LNCAP (cell line): ENCODE results near the gene PAPLN.
A peak's percentile ranks its signal among the peaks of the same experiment; 100 is the strongest.

Experiments used
- TF ChIP-seq, protein P1 (sequence below): fragments of 450-650 bp; IDR thresholded peaks from 2 replicates; pipeline ENCODE4 v1.5.1; 2017; ENCODE audit warnings: mild to moderate bottlenecking

PAPLN gene

DNA sequence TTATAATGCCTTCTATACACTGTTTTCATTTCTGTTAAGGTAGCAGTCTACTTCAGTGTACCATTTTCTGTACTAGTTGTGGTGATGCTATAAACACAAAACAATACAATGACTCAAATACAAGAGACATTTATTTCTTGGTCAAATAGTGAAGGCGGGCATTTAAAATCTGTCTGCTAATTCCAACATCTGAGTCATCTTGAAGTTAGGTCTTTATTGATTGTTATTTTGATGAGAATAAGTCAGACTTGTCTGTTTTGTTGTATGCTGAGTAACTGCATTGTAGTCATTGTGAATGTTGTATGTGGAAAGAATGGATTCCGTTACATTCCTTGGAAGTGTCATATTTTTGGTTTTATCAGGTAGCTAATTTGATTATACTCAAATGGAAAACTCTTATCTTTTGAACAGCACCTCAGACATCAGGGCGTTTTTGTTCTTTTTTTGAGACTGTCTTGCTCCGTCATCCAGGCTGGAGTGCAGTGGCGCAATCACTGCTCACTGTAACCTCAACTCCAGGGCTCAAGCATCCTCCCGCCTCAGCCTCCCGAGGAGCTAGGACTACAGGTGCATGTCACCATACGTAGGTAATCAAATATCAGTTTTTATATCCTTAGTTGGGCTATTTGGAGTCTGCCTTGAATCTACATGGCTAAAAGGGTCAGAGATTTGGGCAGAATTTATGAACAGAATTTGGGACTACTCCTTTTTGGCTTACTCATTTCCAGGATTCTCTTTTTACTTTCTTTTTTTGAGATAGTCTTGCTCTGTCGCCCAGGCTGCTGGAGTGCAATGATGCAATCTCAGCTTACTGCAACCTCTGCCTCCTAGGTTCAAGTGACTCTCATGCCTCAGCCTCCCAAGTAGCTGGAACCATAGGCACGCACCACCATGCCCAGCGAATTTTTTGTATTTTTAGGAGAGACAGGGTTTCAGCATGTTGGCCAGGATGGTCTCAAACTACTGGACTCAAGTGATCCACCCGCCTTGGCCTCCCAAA is 56.8 kb downstream of the PAPLN start:
- TF ChIP-seq, protein P1, sequence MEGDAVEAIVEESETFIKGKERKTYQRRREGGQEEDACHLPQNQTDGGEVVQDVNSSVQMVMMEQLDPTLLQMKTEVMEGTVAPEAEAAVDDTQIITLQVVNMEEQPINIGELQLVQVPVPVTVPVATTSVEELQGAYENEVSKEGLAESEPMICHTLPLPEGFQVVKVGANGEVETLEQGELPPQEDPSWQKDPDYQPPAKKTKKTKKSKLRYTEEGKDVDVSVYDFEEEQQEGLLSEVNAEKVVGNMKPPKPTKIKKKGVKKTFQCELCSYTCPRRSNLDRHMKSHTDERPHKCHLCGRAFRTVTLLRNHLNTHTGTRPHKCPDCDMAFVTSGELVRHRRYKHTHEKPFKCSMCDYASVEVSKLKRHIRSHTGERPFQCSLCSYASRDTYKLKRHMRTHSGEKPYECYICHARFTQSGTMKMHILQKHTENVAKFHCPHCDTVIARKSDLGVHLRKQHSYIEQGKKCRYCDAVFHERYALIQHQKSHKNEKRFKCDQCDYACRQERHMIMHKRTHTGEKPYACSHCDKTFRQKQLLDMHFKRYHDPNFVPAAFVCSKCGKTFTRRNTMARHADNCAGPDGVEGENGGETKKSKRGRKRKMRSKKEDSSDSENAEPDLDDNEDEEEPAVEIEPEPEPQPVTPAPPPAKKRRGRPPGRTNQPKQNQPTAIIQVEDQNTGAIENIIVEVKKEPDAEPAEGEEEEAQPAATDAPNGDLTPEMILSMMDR, result no peak

DNA sequence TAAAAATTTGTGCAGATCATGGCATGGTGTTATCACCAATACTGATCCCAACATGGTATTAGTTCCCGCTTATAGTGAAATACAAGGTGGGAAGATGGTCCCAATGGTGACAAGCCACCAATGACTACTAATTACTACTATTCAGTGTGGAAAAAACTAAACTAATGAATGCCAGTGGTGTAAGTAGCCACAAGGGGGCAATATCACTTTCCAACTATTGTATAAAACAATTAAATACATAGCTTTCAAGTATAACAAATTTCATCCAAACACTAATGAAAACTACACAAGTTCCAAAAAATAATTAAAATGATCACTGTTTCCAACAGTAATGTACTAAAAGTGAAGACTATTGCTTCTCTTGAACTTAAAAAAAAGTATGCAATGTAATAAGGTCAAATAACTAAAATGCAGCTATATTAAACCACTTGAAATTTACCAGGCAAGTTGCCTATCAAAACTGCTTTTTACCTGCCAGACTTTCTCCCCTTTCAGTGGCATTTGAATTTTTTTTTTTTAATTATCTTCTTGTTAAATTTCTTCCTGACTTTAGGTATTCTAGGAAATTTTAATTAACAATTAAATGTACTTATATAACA is 58.0 kb downstream of the PAPLN start:
- TF ChIP-seq, protein P1, result peak; percentile 83

DNA sequence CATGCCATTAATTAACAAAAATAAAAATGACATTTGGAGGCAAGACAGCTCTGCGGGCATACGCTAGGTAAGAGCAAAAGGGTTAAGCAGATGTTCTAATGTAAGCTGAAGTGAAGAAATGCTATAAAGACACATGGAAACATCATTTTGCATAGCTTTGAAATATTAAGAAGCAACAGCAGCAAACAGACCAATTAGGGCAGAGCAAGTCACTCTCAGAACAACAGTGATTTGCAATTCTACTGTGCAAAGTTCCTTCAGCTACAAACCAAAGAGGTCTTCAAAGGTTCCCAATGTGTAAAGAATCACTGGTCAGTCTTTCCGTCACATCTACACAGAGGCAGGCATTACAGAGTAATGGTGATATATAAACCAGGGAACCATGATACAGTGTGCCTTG is 68.2 kb downstream of the PAPLN start:
- TF ChIP-seq, protein P1, result no peak

DNA sequence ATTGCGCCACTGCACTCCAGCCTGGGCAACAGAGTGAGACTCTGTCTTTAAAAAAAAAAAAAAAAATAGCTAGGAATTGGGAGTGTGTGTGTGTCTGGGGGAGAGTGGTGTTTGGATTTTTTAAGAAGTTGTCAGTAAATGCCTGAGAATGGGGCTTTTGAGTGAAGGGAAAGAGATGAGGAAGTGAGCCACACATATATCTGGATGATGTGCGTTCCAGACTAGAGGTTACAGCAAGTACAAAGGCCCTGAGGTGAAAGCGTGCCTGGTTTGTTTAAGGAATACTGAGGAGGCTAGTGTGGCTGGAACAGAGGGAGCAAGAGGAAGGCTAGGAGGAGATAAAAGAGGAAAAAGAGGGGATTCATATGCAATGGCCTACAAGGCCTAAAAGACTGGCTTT is 70.0 kb downstream of the PAPLN start:
- TF ChIP-seq, protein P1, result no peak

DNA sequence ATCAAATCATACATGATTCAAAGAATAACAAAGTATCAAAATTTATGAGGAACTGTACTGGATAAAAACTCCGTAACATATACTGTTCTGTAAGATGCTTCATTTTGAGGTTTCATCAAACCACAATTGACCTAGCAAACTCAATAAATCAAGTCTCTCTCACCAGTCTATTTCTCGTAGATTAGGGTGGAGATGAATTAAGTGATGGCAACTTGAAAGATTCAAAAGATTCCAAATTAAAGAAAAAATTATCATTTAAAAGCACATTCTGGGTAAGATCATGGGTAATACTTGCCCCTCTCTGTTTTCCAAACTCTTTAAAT is 74.4 kb downstream of the PAPLN start:
- TF ChIP-seq, protein P1, result no peak

DNA sequence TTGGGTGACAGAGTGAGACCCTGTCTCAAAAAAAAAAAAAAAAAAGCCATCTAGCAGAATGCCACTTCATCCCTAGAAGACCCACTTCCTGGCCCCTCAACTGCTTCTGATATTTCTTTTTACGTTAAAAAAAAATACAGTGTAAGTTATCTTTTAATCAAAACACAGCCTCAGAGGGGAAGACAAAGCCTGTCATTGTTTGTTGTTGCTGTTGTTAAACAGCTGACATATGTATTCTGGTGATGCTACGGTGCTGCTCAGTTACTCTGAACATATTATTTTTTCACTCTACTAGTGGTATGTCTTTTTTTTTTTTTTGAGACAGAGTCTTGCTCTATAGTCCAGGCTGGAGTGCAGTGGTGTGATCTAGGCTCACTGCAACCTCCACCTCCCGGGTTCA is 75.4 kb downstream of the PAPLN start:
- TF ChIP-seq, protein P1, result no peak

DNA sequence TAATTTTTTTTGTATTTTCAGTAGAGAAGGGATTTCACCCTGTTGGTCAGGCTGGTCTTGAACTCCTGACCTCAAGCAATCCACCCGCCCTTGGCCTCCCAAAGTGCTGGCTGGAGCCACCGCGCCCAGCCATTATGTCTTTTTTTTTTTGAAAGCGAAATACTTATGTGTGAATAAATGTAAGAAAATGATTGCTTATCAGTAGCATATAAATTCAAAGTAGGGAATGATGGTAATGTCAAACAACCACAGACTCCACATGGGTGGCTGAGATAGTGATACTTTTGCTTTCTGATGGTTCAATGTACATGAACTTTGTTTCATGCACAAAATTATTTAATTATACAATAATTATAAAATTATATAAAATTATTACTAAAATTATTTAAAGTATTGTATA is 75.8 kb downstream of the PAPLN start:
- TF ChIP-seq, protein P1, result no peak
